GM23338 (cell line): ENCODE results near the gene GNB1L. TPM values are rescaled to one million over a fixed set of nuclear protein-coding genes. Genes with fewer than 3 reads are reported as not detected.
A peak's percentile ranks its signal among the peaks of the same experiment; 100 is the strongest.

Source experiments
- ATAC-seq: fragments of 200-7000 bp; cut with Tn5 transposase; 3 replicates; pipeline ENCODE4 v1.9.1; 2020
- DNase-seq: peaks from one replicate; pipeline ENCODE4 v3.0.0-alpha.2; 2015; ENCODE audit warnings: low spot score
- H2AFZ ChIP-seq: fragments of 200-600 bp; sonication (generic); 2 replicates; pipeline ENCODE4 v1.8.0; 2016; ENCODE audit warnings: antibody characterized with exemption, mild to moderate bottlenecking, moderate library complexity
- H3F3A ChIP-seq: fragments of 200-600 bp; sonication (generic); replicated peaks from 2 replicates; pipeline ENCODE4 v1.8.0; 2017; ENCODE audit warnings: antibody characterized with exemption, mixed run types, low read depth
- H3K27ac ChIP-seq: fragments of 200-600 bp; sonication (generic); 2 replicates; pipeline ENCODE4 v1.6.1; 2016; ENCODE audit warnings: low read depth
- H3K27me3 ChIP-seq: fragments of 200-600 bp; sonication (generic); 2 replicates; pipeline ENCODE4 v1.8.0; 2016; ENCODE audit warnings: mild to moderate bottlenecking, mixed run types, moderate library complexity; ENCODE audit not compliant: insufficient read depth
- H3K36me3 ChIP-seq: fragments of 200-600 bp; sonication (generic); 2 replicates; pipeline ENCODE4 v1.8.0; 2016; ENCODE audit warnings: mild to moderate bottlenecking; ENCODE audit not compliant: insufficient read depth
- H3K4me1 ChIP-seq: fragments of 200-600 bp; sonication (generic); 2 replicates; pipeline ENCODE4 v1.8.0; 2016; ENCODE audit warnings: mild to moderate bottlenecking, moderate library complexity; ENCODE audit not compliant: insufficient read depth
- H3K4me2 ChIP-seq: fragments of 200-600 bp; sonication (generic); 2 replicates; pipeline ENCODE4 v1.7.1; 2017; ENCODE audit warnings: mixed run types
- H3K4me3 ChIP-seq: fragments of 200-600 bp; sonication (generic); 2 replicates; pipeline ENCODE4 v1.6.1; 2016; ENCODE audit warnings: mixed run types
- H3K79me2 ChIP-seq: fragments of 200-600 bp; sonication (generic); replicated peaks from 2 replicates; pipeline ENCODE4 v1.8.0; 2017; ENCODE audit warnings: mild to moderate bottlenecking; ENCODE audit not compliant: insufficient read depth
- H3K9me2 ChIP-seq: fragments of 200-600 bp; sonication (generic); 2 replicates; pipeline ENCODE4 v1.8.0; 2017; ENCODE audit not compliant: insufficient read depth
- H4K20me1 ChIP-seq: fragments of 200-600 bp; sonication (generic); replicated peaks from 2 replicates; pipeline ENCODE4 v1.8.0; 2017; ENCODE audit warnings: mild to moderate bottlenecking; ENCODE audit not compliant: insufficient read depth
- H3K27ac Mint-ChIP-seq: 2 replicates; pipeline ENCODE4 v1.8.0; 2020; ENCODE audit warnings: inconsistent platforms, mild to moderate bottlenecking, moderate library complexity, mixed read lengths
- H3K27me3 Mint-ChIP-seq: 3 replicates; pipeline ENCODE4 v1.8.0; 2022; ENCODE audit warnings: low read depth, mild to moderate bottlenecking, moderate library complexity, mixed read lengths, inconsistent platforms; ENCODE audit not compliant: insufficient read depth, poor library complexity
- H3K36me3 Mint-ChIP-seq: 3 replicates; pipeline ENCODE4 v1.8.0; 2021; ENCODE audit warnings: low read depth, mild to moderate bottlenecking, inconsistent platforms, moderate library complexity, mixed read lengths
- H3K4me1 Mint-ChIP-seq: 3 replicates; pipeline ENCODE4 v1.8.0; 2020; ENCODE audit warnings: mild to moderate bottlenecking, inconsistent platforms, mixed read lengths
- H3K4me3 Mint-ChIP-seq: 3 replicates; pipeline ENCODE4 v1.8.0; 2021; ENCODE audit warnings: moderate library complexity, mild to moderate bottlenecking, inconsistent platforms, mixed read lengths
- H3K9me3 Mint-ChIP-seq: 3 replicates; pipeline ENCODE4 v1.8.0; 2020; ENCODE audit warnings: moderate library complexity, mild to moderate bottlenecking, inconsistent platforms, mixed read lengths
- CREB1 ChIP-seq: fragments of 250-450 bp; sonication (Bioruptor Pico); IDR thresholded peaks from 2 replicates; pipeline ENCODE4 v1.5.0; 2020; ENCODE audit warnings: low read depth, mild to moderate bottlenecking, moderate library complexity
- EZH2 ChIP-seq: fragments of 200-600 bp; sonication (generic); IDR thresholded peaks from one replicate; pipeline ENCODE4 v1.8.0; 2017; ENCODE audit warnings: antibody characterized with exemption, mild to moderate bottlenecking, low read depth; ENCODE audit not compliant: unreplicated experiment
- NANOG ChIP-seq: IDR thresholded peaks from 2 replicates; pipeline ENCODE4 v1.6.1; 2016; ENCODE audit warnings: antibody characterized with exemption, borderline replicate concordance
- POLR2AphosphoS5 ChIP-seq: IDR thresholded peaks from 2 replicates; pipeline ENCODE4 v1.6.1; 2016; ENCODE audit warnings: antibody characterized with exemption, low read depth
- polyA plus RNA-seq: library from polyadenylated mRNA; unstranded; fragments of >200 nt; fragmentation: Nextera tagmentation; extraction: Ambion mirVana; gene quantifications from 2 replicates; pipeline ENCODE4 v1.2.1, GENCODE V29; 2016
- total RNA-seq: library from RNA; depleted of rRNA; stranded (reverse); fragments of >200 nt; shearing (Covaris generic); gene quantifications from 2 replicates; pipeline ENCODE4 v1.2.3, GENCODE V29; 2014
- TF ChIP-seq, protein P1 (sequence below): fragments of 250-450 bp; sonication (Bioruptor Pico); IDR thresholded peaks from 2 replicates; pipeline ENCODE4 v1.5.0; 2020; ENCODE audit warnings: mild to moderate bottlenecking, moderate library complexity
- TF ChIP-seq, protein P2 (sequence below): IDR thresholded peaks from one replicate; pipeline ENCODE4 v1.6.1; 2018; ENCODE audit warnings: antibody characterized with exemption; ENCODE audit not compliant: unreplicated experiment

Gene GNB1L
- total and polyA plus RNA-seq, 2 experiments from 2014 or later, result 15.2 to 27.8 TPM

GRCh38 chr22:19755145-19755710 is 99.4 kb downstream of the GNB1L start:
- H3F3A ChIP-seq, result peaks cover 13% of the 10 kb centered on the region; the same call in 1 of the 2 replicates
- Mint-ChIP-seq H3K4me3 (peak overlapping the region; percentile 57), H3K27ac (no peak overlapping the region), H3K36me3 (peaks cover 4% of the 10 kb centered on the region; the same call in 1 of the 3 replicates), H3K9me3 (no peaks in the 10 kb centered on the region; the same call in 2 of the 3 replicates), H3K27me3 (peaks cover 81% of the 10 kb centered on the region), H3K4me1 (peaks cover 19% of the 10 kb centered on the region)
- no peaks in the 10 kb centered on the region for H3K9me2 ChIP-seq
- H3K27me3 ChIP-seq, result peaks cover 81% of the 10 kb centered on the region
- no peaks in the 10 kb centered on the region for H3K79me2 ChIP-seq
- peak overlapping the region; percentile 78; the same call in 1 of the 2 replicates for H2AFZ ChIP-seq
- no peak overlapping the region for H3K27ac ChIP-seq
- H3K4me1 ChIP-seq, result peaks cover 17% of the 10 kb centered on the region
- ATAC-seq (peak; percentile 5), DNase-seq (peak; percentile 69)
- peak; percentile 68 for TF ChIP-seq EZH2
- no peak for TF ChIP-seq CREB1 (CRISPR knock-in tag)
- no peak for TF ChIP-seq POLR2AphosphoS5
- TF ChIP-seq NANOG, result no peak
- H3K4me3 ChIP-seq, result peak overlapping the region; percentile 53
- H3K36me3 ChIP-seq, result no peaks in the 10 kb centered on the region
- peaks cover 9% of the 10 kb centered on the region for H4K20me1 ChIP-seq
- H3K4me2 ChIP-seq, result peak overlapping the region; percentile 78

DNA sequence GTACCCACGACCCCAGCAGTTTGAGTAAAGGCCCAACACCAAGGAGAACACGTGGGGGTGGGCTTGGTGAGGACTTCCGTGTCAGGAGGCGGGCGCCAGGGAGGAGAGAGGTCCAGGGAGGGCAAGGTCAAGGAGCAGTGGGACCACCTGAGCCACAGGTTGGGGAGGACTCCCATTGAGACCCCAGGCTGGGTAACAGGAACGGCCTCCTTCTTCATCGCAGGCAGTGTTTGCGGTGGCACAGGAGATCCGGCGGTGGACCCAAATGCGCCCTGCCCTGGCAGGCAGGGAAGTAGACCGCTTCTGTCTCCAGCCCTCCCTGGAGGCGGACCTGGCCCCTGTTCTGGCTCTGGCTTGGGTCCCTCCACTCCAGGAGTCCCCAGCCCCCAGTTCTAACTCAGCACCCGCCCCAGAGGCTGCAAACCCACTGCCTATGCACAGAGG is 100.0 kb downstream of the GNB1L start:
- peak overlapping the region; percentile 53 for H3K4me3 ChIP-seq

More for the DNA sequence above, 100.0 kb downstream of the GNB1L start:
- Histone ChIP-seq H3F3A (0 out of 2 replicates have a peak, but pooled peaks cover 9% of the 10 kb centered on the region), H4K20me1 (peaks cover 6% of the 10 kb centered on the region), H3K36me3 (no peaks in the 10 kb centered on the region), H3K9me2 (no peaks in the 10 kb centered on the region), H3K27ac (no peak overlapping the region), H3K4me2 (peak overlapping the region; percentile 78), H2AFZ (0 out of 2 replicates have a peak overlapping the region, but pooled peaks have one; percentile 43), H3K27me3 (peaks cover 76% of the 10 kb centered on the region), H3K79me2 (no peaks in the 10 kb centered on the region), H3K4me1 (peaks cover 12% of the 10 kb centered on the region)
- no peak for DNase-seq
- Mint-ChIP-seq H3K27me3 (peaks cover 76% of the 10 kb centered on the region), H3K4me3 (peak overlapping the region; percentile 57), H3K4me1 (peaks cover 14% of the 10 kb centered on the region), H3K27ac (no peak overlapping the region), H3K9me3 (no peaks in the 10 kb centered on the region; the same call in 2 of the 3 replicates), H3K36me3 (no peaks in the 10 kb centered on the region; the same call in 2 of the 3 replicates)
- TF ChIP-seq, protein P1, sequence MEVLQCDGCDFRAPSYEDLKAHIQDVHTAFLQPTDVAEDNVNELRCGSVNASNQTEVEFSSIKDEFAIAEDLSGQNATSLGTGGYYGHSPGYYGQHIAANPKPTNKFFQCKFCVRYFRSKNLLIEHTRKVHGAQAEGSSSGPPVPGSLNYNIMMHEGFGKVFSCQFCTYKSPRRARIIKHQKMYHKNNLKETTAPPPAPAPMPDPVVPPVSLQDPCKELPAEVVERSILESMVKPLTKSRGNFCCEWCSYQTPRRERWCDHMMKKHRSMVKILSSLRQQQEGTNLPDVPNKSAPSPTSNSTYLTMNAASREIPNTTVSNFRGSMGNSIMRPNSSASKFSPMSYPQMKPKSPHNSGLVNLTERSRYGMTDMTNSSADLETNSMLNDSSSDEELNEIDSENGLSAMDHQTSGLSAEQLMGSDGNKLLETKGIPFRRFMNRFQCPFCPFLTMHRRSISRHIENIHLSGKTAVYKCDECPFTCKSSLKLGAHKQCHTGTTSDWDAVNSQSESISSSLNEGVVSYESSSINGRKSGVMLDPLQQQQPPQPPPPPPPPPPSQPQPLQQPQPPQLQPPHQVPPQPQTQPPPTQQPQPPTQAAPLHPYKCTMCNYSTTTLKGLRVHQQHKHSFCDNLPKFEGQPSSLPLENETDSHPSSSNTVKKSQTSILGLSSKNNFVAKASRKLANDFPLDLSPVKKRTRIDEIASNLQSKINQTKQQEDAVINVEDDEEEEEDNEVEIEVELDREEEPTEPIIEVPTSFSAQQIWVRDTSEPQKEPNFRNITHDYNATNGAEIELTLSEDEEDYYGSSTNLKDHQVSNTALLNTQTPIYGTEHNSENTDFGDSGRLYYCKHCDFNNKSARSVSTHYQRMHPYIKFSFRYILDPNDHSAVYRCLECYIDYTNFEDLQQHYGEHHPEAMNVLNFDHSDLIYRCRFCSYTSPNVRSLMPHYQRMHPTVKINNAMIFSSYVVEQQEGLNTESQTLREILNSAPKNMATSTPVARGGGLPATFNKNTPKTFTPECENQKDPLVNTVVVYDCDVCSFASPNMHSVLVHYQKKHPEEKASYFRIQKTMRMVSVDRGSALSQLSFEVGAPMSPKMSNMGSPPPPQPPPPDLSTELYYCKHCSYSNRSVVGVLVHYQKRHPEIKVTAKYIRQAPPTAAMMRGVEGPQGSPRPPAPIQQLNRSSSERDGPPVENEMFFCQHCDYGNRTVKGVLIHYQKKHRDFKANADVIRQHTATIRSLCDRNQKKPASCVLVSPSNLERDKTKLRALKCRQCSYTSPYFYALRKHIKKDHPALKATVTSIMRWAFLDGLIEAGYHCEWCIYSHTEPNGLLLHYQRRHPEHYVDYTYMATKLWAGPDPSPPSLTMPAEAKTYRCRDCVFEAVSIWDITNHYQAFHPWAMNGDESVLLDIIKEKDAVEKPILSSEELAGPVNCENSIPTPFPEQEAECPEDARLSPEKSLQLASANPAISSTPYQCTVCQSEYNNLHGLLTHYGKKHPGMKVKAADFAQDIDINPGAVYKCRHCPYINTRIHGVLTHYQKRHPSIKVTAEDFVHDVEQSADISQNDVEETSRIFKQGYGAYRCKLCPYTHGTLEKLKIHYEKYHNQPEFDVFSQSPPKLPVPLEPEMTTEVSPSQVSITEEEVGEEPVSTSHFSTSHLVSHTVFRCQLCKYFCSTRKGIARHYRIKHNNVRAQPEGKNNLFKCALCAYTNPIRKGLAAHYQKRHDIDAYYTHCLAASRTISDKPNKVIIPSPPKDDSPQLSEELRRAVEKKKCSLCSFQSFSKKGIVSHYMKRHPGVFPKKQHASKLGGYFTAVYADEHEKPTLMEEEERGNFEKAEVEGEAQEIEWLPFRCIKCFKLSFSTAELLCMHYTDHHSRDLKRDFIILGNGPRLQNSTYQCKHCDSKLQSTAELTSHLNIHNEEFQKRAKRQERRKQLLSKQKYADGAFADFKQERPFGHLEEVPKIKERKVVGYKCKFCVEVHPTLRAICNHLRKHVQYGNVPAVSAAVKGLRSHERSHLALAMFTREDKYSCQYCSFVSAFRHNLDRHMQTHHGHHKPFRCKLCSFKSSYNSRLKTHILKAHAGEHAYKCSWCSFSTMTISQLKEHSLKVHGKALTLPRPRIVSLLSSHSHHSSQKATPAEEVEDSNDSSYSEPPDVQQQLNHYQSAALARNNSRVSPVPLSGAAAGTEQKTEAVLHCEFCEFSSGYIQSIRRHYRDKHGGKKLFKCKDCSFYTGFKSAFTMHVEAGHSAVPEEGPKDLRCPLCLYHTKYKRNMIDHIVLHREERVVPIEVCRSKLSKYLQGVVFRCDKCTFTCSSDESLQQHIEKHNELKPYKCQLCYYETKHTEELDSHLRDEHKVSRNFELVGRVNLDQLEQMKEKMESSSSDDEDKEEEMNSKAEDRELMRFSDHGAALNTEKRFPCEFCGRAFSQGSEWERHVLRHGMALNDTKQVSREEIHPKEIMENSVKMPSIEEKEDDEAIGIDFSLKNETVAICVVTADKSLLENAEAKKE, result no peak
- TF ChIP-seq, protein P2, sequence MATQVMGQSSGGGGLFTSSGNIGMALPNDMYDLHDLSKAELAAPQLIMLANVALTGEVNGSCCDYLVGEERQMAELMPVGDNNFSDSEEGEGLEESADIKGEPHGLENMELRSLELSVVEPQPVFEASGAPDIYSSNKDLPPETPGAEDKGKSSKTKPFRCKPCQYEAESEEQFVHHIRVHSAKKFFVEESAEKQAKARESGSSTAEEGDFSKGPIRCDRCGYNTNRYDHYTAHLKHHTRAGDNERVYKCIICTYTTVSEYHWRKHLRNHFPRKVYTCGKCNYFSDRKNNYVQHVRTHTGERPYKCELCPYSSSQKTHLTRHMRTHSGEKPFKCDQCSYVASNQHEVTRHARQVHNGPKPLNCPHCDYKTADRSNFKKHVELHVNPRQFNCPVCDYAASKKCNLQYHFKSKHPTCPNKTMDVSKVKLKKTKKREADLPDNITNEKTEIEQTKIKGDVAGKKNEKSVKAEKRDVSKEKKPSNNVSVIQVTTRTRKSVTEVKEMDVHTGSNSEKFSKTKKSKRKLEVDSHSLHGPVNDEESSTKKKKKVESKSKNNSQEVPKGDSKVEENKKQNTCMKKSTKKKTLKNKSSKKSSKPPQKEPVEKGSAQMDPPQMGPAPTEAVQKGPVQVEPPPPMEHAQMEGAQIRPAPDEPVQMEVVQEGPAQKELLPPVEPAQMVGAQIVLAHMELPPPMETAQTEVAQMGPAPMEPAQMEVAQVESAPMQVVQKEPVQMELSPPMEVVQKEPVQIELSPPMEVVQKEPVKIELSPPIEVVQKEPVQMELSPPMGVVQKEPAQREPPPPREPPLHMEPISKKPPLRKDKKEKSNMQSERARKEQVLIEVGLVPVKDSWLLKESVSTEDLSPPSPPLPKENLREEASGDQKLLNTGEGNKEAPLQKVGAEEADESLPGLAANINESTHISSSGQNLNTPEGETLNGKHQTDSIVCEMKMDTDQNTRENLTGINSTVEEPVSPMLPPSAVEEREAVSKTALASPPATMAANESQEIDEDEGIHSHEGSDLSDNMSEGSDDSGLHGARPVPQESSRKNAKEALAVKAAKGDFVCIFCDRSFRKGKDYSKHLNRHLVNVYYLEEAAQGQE, result no peak
- peak; percentile 1 for ATAC-seq
